K562 (cell line): Measurements from ENCODE around the gene ATG13. TPM values are rescaled to one million over a fixed set of nuclear protein-coding genes. Genes with fewer than 3 reads are reported as not detected.

ENCODE experiments used
- BCOR ChIP-seq: fragments of 450-650 bp; IDR thresholded peaks from 2 replicates; pipeline ENCODE4 v1.6.1; 2016
- CCAR2 ChIP-seq: fragments of 200-400 bp; formaldehyde crosslinking; IDR thresholded peaks from 2 replicates; pipeline ENCODE4 v1.6.1; 2017; ENCODE audit warnings: mild to moderate bottlenecking, low read depth, low read length
- PML ChIP-seq: IDR thresholded peaks from 2 replicates; pipeline ENCODE4 v1.6.1; 2012; ENCODE audit warnings: low read length, inconsistent platforms
- PTBP1 ChIP-seq: fragments of 200-400 bp; formaldehyde crosslinking; IDR thresholded peaks from 2 replicates; pipeline ENCODE4 v1.6.1; 2017; ENCODE audit warnings: low read depth, low read length
- TFAM ChIP-seq: fragments of 250-450 bp; sonication (Bioruptor Pico); conservative IDR thresholded peaks from 2 replicates; pipeline ENCODE4 v1.5.0; 2021; ENCODE audit warnings: mild to moderate bottlenecking, moderate library complexity
- ZNF224 ChIP-seq: sonication (generic); formaldehyde crosslinking; IDR thresholded peaks from 2 replicates; pipeline ENCODE4 v1.8.0; 2022; ENCODE audit warnings: mild to moderate bottlenecking, missing genetic modification reagents
- polyA plus RNA-seq, 8 experiments: library from polyadenylated mRNA; depleted of rRNA in 4 of 8; stranded (reverse) in 5 of 8; unstranded in 3 of 8; fragments of >200 nt; fragmentation: Nextera tagmentation in 2 of 8; fragmentation: Illumina TruSeq in 1 of 8; extraction: Ambion mirVana in 2 of 8; extraction: Trizol in 1 of 8; gene quantifications; 2 replicates each; pipeline versions ENCODE4 v1.2.1 to v1.2.3, GENCODE V29; 2011 to 2014; ENCODE audit warnings: inconsistent platforms in 1 of 8, missing spikeins in 1 of 8
- total RNA-seq, 7 experiments: library from RNA; depleted of rRNA in 6 of 7; stranded (reverse); fragments of >200 nt in 6 of 7; fragmentation: Illumina TruSeq in 2 of 7; extraction: Trizol in 2 of 7; gene quantifications; 2 replicates each; pipeline versions ENCODE4 v1.2.1 to v1.2.3, GENCODE V29; 2011 to 2021; ENCODE audit warnings: low replicate concordance in 1 of 7
- TF ChIP-seq, protein P1 (sequence below), 2 experiments: fragments of 450-650 bp; IDR thresholded peaks; 2 replicates each; pipeline ENCODE4 v1.6.1; 2016; ENCODE audit warnings: mild to moderate bottlenecking in 2 of 2, borderline replicate concordance in 1 of 2, low read depth in 1 of 2, moderate library complexity in 1 of 2
- TF ChIP-seq, protein P2 (sequence below): sonication (generic); formaldehyde crosslinking; IDR thresholded peaks from 2 replicates; pipeline ENCODE4 v1.8.0; 2022; ENCODE audit warnings: missing genetic modification reagents, mild to moderate bottlenecking, borderline replicate concordance

ATG13 gene
- total and polyA plus RNA-seq, 9 of the 15 experiments (the other 6 are each of a cell fraction or from before 2014, with no cell fraction given), result 13.1 to 61.5 (median 36.5) TPM

DNA sequence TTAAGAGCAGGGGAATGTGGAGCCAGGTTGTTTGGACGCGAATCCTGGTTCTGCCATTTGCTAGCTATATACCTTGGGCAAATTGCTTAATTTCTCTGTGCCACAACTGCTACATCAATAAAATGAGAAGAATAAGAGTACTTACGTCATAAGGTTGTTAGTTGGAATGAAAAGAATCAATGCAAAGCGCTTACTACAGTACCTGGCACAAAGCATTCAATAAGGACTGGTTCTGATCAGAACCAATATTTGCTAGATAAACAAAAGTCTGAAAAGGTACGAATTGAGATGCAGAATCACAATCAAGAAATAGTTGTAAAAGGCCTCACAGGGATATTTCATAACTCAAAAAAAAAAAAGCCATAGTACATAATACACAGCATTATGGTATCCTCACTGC lies 34.8 kb upstream of the ATG13 start (continued):
- TF ChIP-seq CCAR2 (no peak), BCOR (no peak), PTBP1 (no peak), ZNF224 (CRISPR knock-in tag) (no peak), PML (no peak), TFAM (CRISPR knock-in tag) (no peak)
- TF ChIP-seq, protein P1, sequence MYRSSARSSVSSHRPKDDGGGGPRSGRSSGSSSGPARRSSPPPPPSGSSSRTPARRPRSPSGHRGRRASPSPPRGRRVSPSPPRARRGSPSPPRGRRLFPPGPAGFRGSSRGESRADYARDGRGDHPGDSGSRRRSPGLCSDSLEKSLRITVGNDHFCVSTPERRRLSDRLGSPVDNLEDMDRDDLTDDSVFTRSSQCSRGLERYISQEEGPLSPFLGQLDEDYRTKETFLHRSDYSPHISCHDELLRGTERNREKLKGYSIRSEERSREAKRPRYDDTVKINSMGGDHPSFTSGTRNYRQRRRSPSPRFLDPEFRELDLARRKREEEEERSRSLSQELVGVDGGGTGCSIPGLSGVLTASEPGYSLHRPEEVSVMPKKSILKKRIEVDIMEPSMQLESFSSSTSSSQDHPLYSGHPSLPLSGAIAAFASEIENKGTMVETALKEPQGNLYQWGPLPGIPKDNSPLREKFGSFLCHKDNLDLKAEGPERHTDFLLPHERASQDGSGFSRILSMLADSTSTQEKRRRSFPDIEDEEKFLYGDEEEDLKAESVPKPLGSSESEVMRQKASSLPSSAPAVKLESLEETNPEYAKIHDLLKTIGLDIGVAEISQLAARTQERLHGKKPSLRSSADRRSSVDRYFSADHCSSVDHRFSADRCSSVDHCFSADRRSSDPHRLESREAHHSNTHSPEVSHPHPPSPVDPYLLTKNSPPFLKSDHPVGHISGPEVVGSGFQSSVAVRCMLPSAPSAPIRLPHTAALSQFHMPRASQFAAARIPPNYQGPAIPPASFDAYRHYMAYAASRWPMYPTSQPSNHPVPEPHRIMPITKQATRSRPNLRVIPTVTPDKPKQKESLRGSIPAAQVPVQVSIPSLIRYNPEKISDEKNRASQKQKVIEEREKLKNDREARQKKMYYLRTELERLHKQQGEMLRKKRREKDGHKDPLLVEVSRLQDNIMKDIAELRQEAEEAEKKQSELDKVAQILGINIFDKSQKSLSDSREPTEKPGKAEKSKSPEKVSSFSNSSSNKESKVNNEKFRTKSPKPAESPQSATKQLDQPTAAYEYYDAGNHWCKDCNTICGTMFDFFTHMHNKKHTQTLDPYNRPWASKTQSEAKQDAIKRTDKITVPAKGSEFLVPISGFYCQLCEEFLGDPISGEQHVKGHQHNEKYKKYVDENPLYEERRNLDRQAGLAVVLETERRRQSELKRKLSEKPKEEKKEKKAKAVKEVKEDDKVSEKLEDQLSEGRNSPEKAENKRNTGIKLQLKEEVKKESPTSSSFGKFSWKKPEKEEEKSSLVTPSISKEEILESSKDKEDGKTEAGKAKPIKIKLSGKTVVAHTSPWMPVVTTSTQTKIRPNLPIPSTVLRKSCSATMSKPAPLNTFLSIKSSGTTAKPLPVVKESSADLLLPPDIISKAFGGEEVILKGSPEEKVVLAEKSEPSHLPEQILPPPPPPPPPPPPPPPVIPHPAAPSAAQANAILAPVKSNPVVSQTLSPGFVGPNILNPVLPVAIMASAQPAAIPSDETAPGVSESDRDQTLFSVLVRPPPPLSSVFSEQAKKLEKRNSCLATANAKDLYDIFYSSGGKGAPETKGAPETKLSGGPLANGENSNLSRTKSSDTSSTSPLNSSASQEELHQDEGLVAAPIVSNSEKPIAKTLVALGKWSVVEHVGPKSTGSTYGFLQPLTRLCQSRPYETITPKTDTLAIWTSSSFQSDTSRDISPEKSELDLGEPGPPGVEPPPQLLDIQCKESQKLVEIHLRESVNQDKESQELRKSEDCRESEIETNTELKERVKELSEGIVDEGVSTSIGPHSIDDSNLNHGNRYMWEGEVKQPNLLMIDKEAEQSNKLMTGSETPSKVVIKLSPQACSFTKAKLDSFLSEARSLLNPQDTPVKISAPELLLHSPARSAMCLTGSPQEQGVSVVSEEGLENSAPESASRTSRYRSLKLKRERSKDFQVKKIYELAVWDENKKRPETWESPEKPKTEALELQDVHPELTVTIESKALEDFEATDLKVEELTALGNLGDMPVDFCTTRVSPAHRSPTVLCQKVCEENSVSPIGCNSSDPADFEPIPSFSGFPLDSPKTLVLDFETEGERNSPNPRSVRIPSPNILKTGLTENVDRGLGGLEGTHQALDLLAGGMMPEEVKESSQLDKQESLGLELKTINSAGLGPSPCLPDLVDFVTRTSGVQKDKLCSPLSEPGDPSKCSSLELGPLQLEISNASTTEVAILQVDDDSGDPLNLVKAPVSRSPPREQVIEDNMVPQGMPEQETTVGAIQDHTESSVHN (IDR thresholded peaks at IDR 0.05; ENCODE audit: borderline replicate concordance in 1 of 2, low read depth in 1 of 2), result no peak
- TF ChIP-seq, protein P2, sequence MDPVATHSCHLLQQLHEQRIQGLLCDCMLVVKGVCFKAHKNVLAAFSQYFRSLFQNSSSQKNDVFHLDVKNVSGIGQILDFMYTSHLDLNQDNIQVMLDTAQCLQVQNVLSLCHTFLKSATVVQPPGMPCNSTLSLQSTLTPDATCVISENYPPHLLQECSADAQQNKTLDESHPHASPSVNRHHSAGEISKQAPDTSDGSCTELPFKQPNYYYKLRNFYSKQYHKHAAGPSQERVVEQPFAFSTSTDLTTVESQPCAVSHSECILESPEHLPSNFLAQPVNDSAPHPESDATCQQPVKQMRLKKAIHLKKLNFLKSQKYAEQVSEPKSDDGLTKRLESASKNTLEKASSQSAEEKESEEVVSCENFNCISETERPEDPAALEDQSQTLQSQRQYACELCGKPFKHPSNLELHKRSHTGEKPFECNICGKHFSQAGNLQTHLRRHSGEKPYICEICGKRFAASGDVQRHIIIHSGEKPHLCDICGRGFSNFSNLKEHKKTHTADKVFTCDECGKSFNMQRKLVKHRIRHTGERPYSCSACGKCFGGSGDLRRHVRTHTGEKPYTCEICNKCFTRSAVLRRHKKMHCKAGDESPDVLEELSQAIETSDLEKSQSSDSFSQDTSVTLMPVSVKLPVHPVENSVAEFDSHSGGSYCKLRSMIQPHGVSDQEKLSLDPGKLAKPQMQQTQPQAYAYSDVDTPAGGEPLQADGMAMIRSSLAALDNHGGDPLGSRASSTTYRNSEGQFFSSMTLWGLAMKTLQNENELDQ (CRISPR knock-in tag), result no peak
